ENCODE data around the gene DNAJC25. TPM values are rescaled to one million over a fixed set of nuclear protein-coding genes. Genes with fewer than 3 reads are reported as not detected.

Gene DNAJC25
- total RNA-seq, 1 donor from 2014 or later: 12.2 TPM

DNA sequence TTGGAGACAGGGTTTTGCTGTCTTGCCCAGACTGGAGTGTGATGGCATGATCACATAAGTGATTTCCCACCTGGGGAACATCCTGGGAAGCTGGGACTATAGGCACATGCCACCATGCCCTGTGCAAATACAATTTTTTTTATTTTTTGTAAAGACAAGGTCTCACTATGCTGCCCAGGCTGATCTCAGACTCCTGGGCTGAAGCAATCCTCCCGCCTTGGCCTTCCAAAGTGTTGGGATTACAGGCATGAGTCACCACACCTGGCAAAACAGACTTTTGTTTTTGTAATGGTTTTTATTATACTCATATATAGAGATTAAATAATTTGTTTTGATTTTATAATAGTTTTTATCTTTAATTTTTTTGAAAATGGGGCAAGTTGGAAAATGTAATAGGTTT, 14.7 kb downstream of the DNAJC25 start:
- no peak overlapping the region for H3K4me3 ChIP-seq (ENCODE audit: insufficient read depth, low read depth, low read length)
- H3K36me3 ChIP-seq (ENCODE audit: insufficient read depth, low read length): peaks cover 23% of the 10 kb centered on the region
- H3K9me3 ChIP-seq (ENCODE audit: insufficient read depth, low read depth, low read length): no peaks in the 10 kb centered on the region
- DNase-seq (ENCODE audit: low read depth) (no peak), FAIRE-seq (no peak)
- H3K9me3 Mint-ChIP-seq (ENCODE audit: unreplicated experiment): no peaks in the 10 kb centered on the region
- TF ChIP-seq, protein P1, sequence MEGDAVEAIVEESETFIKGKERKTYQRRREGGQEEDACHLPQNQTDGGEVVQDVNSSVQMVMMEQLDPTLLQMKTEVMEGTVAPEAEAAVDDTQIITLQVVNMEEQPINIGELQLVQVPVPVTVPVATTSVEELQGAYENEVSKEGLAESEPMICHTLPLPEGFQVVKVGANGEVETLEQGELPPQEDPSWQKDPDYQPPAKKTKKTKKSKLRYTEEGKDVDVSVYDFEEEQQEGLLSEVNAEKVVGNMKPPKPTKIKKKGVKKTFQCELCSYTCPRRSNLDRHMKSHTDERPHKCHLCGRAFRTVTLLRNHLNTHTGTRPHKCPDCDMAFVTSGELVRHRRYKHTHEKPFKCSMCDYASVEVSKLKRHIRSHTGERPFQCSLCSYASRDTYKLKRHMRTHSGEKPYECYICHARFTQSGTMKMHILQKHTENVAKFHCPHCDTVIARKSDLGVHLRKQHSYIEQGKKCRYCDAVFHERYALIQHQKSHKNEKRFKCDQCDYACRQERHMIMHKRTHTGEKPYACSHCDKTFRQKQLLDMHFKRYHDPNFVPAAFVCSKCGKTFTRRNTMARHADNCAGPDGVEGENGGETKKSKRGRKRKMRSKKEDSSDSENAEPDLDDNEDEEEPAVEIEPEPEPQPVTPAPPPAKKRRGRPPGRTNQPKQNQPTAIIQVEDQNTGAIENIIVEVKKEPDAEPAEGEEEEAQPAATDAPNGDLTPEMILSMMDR (IDR thresholded peaks at IDR 0.05; ENCODE audit: insufficient read depth, low read depth, low read length): no peak
- TF ChIP-seq EZH2 (IDR thresholded peaks at IDR 0.05; ENCODE audit: insufficient read depth, low read length): no peak
- no peaks in the 10 kb centered on the region for H3K4me1 Mint-ChIP-seq (ENCODE audit: low read depth, unreplicated experiment)
- H3K27me3 Mint-ChIP-seq (ENCODE audit: low read depth, unreplicated experiment): no peaks in the 10 kb centered on the region
- H3K4me3 Mint-ChIP-seq (ENCODE audit: unreplicated experiment): no peak overlapping the region
- no peak overlapping the region for H3K4me2 ChIP-seq (ENCODE audit: low read length)
- no peak overlapping the region for H3K9ac ChIP-seq (ENCODE audit: low read length)
- H3K36me3 Mint-ChIP-seq (ENCODE audit: low read depth, unreplicated experiment): peaks cover 14% of the 10 kb centered on the region
- no peak overlapping the region for H3K27ac Mint-ChIP-seq (ENCODE audit: unreplicated experiment)
- H3K27me3 ChIP-seq (ENCODE audit: insufficient read depth, low read length): no peaks in the 10 kb centered on the region
- no peaks in the 10 kb centered on the region for H3K4me1 ChIP-seq (ENCODE audit: insufficient read depth, low read length)
- H3K27ac ChIP-seq (ENCODE audit: low read depth, low read length): no peak overlapping the region
- H3K79me2 ChIP-seq (ENCODE audit: insufficient read depth, low read length): peaks cover 41% of the 10 kb centered on the region
- H4K20me1 ChIP-seq (ENCODE audit: insufficient read depth, low read length): peaks cover 48% of the 10 kb centered on the region
- no peak overlapping the region for H2AFZ ChIP-seq (ENCODE audit: low read depth, low read length)

DNA sequence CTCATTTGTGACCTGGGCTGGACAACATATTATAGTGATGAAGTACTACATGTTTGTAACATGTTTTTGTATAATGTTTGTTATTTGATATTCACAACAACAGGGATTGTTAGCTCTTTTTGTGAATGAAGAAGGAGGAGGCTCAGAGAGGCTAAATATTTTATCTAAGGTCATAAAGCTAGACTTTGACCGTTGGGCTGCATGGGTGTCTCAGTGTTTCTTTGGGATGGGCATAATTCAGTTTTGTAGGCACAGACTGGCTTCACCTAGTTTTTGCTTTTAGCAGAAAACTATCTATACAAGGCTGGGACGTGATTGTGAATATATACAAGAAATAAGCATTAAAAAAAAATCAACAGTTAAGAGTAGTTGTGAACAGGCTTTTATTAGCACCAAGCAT, 15.3 kb downstream of the DNAJC25 start:
- Mint-ChIP-seq H3K27ac (ENCODE audit: unreplicated experiment) (no peak overlapping the region), H3K9me3 (ENCODE audit: unreplicated experiment) (no peaks in the 10 kb centered on the region), H3K27me3 (ENCODE audit: low read depth, unreplicated experiment) (no peaks in the 10 kb centered on the region), H3K4me1 (ENCODE audit: low read depth, unreplicated experiment) (no peaks in the 10 kb centered on the region), H3K4me3 (ENCODE audit: unreplicated experiment) (no peak overlapping the region), H3K36me3 (ENCODE audit: low read depth, unreplicated experiment) (peaks cover 14% of the 10 kb centered on the region)
- Histone ChIP-seq H3K79me2 (ENCODE audit: insufficient read depth, low read length) (peaks cover 41% of the 10 kb centered on the region), H3K9me3 (ENCODE audit: insufficient read depth, low read depth, low read length) (no peaks in the 10 kb centered on the region), H3K27ac (ENCODE audit: low read depth, low read length) (no peak overlapping the region), H3K4me2 (ENCODE audit: low read length) (no peak overlapping the region), H3K4me1 (ENCODE audit: insufficient read depth, low read length) (no peaks in the 10 kb centered on the region), H2AFZ (ENCODE audit: low read depth, low read length) (no peak overlapping the region), H3K27me3 (ENCODE audit: insufficient read depth, low read length) (no peaks in the 10 kb centered on the region), H3K36me3 (ENCODE audit: insufficient read depth, low read length) (peaks cover 23% of the 10 kb centered on the region), H3K4me3 (ENCODE audit: insufficient read depth, low read depth, low read length) (no peak overlapping the region), H3K9ac (ENCODE audit: low read length) (no peak overlapping the region), H4K20me1 (ENCODE audit: insufficient read depth, low read length) (peaks cover 48% of the 10 kb centered on the region)
- TF ChIP-seq EZH2 (IDR thresholded peaks at IDR 0.05; ENCODE audit: insufficient read depth, low read length): no peak
- TF ChIP-seq, protein P1 (IDR thresholded peaks at IDR 0.05; ENCODE audit: insufficient read depth, low read depth, low read length): no peak
- no peak for FAIRE-seq
- DNase-seq (ENCODE audit: low read depth): no peak

DNA sequence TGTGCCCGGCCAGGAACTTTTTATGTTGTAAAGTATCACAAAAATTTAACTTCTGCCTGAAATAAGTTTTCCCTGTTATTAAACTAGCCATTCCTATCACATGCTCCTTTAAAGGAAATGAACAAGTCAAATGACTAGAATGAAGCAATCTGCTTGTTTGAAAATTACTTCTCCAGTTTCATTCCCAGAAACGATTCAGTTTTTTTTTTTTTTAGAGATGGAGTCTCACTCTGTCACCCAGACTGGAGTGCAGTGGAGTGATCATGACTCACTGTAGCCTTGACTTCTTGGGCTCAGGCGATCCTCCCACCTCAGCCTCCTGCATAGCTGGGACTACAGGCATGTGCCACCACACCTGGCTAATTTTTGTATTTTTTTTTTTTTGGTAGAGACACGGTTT, 16.9 kb downstream of the DNAJC25 start:
- DNase-seq (ENCODE audit: low read depth) (no peak), FAIRE-seq (no peak)
- Mint-ChIP-seq H3K4me1 (ENCODE audit: low read depth, unreplicated experiment) (no peaks in the 10 kb centered on the region), H3K36me3 (ENCODE audit: low read depth, unreplicated experiment) (peaks cover 14% of the 10 kb centered on the region), H3K4me3 (ENCODE audit: unreplicated experiment) (no peak overlapping the region), H3K27ac (ENCODE audit: unreplicated experiment) (no peak overlapping the region), H3K27me3 (ENCODE audit: low read depth, unreplicated experiment) (no peaks in the 10 kb centered on the region), H3K9me3 (ENCODE audit: unreplicated experiment) (no peaks in the 10 kb centered on the region)
- Histone ChIP-seq H3K9ac (ENCODE audit: low read length) (no peak overlapping the region), H3K27me3 (ENCODE audit: insufficient read depth, low read length) (no peaks in the 10 kb centered on the region), H3K4me3 (ENCODE audit: insufficient read depth, low read depth, low read length) (no peak overlapping the region), H3K79me2 (ENCODE audit: insufficient read depth, low read length) (peaks cover 35% of the 10 kb centered on the region), H3K36me3 (ENCODE audit: insufficient read depth, low read length) (peaks cover 19% of the 10 kb centered on the region), H4K20me1 (ENCODE audit: insufficient read depth, low read length) (peaks cover 42% of the 10 kb centered on the region), H3K27ac (ENCODE audit: low read depth, low read length) (no peak overlapping the region), H3K4me2 (ENCODE audit: low read length) (no peak overlapping the region), H3K9me3 (ENCODE audit: insufficient read depth, low read depth, low read length) (no peaks in the 10 kb centered on the region), H2AFZ (ENCODE audit: low read depth, low read length) (no peak overlapping the region), H3K4me1 (ENCODE audit: insufficient read depth, low read length) (no peaks in the 10 kb centered on the region)
- TF ChIP-seq, protein P1 (IDR thresholded peaks at IDR 0.05; ENCODE audit: insufficient read depth, low read depth, low read length): no peak
- TF ChIP-seq EZH2 (IDR thresholded peaks at IDR 0.05; ENCODE audit: insufficient read depth, low read length): no peak
